HepG2 (cell line): ENCODE results near the gene PHF21B.

Experiments
- CTCF ChIP-seq: sonication (generic); formaldehyde crosslinking; IDR thresholded peaks from 2 replicates; pipeline ENCODE4 v1.5.0; 2020; ENCODE audit warnings: mild to moderate bottlenecking, missing genetic modification reagents, moderate library complexity
- FOXK2 ChIP-seq: fragments of 450-650 bp; IDR thresholded peaks from 2 replicates; pipeline ENCODE4 v1.6.1; 2016
- JUND ChIP-seq: sonication (generic); formaldehyde crosslinking; IDR thresholded peaks from 2 replicates; pipeline ENCODE4 v1.8.0; 2022; ENCODE audit warnings: mild to moderate bottlenecking, missing genetic modification reagents
- MYNN ChIP-seq: sonication (generic); formaldehyde crosslinking; IDR thresholded peaks from 2 replicates; pipeline ENCODE4 v1.4.0; 2020; ENCODE audit warnings: mild to moderate bottlenecking, low read depth, missing genetic modification reagents
- RAD21 ChIP-seq: fragments of 450-650 bp; formaldehyde crosslinking; IDR thresholded peaks from 2 replicates; pipeline ENCODE4 v1.5.0; 2020; ENCODE audit warnings: mild to moderate bottlenecking
- SMARCE1 ChIP-seq: fragments of 450-650 bp; IDR thresholded peaks from 2 replicates; pipeline ENCODE4 v1.6.1; 2017; ENCODE audit warnings: borderline replicate concordance
- SRF ChIP-seq: IDR thresholded peaks from 2 replicates; pipeline ENCODE4 v1.6.1; 2011; ENCODE audit warnings: mild to moderate bottlenecking, low read depth, low read length, moderate library complexity
- ZFP82 ChIP-seq: sonication (generic); formaldehyde crosslinking; IDR thresholded peaks from 2 replicates; pipeline ENCODE4 v1.5.1; 2020; ENCODE audit warnings: mild to moderate bottlenecking, missing genetic modification reagents, borderline replicate concordance
- ZNF333 ChIP-seq: sonication (generic); formaldehyde crosslinking; IDR thresholded peaks from 2 replicates; pipeline ENCODE4 v1.4.0; 2020; ENCODE audit warnings: mild to moderate bottlenecking, missing genetic modification reagents, borderline replicate concordance
- ZNF614 ChIP-seq: IDR thresholded peaks from 2 replicates; pipeline ENCODE4 v1.6.1; 2018; ENCODE audit warnings: missing biosample characterization, missing genetic modification reagents, inconsistent platforms, borderline replicate concordance

- TF ChIP-seq MYNN (CRISPR knock-in tag) (no peak), CTCF (no peak), SMARCE1 (no peak), FOXK2 (no peak), JUND (no peak), ZNF333 (CRISPR knock-in tag) (no peak), SRF (no peak), ZNF614 (no peak), ZFP82 (CRISPR knock-in tag) (no peak), RAD21 (CRISPR knock-in tag) (no peak)
Measured at GRCh38 chr22:45033136-45033535, 23.3 kb upstream of the PHF21B start.
